PC-3 (cell line): Measurements from ENCODE around the gene LBP. TPM values are rescaled to one million over a fixed set of nuclear protein-coding genes. Genes with fewer than 3 reads are reported as not detected.

Source experiments
- ATAC-seq: fragments of 200-7000 bp; cut with Tn5 transposase; 2 replicates; pipeline ENCODE4 v1.9.1; 2020; ENCODE audit warnings: mild to moderate bottlenecking, moderate library complexity
- BruUV-seq: library from RNA; stranded (reverse); fragments of 400-500 nt; replicated peaks from 2 replicates; lab custom pipeline; 2021; lab: Mats Ljungman, UMichigan
- CTCF ChIA-PET: fragments of 300-600 bp; sonication (Branson Sonifier 250); formaldehyde crosslinking; loops from one replicate; lab custom pipeline; 2022; ENCODE audit warnings: antibody characterized with exemption; lab: Charles Lee
- POLR2A ChIA-PET: fragments of 300-600 bp; sonication (Branson Sonifier 250); formaldehyde crosslinking; loops from one replicate; lab custom pipeline; 2022; ENCODE audit warnings: antibody characterized with exemption; ENCODE audit not compliant: unreplicated experiment; lab: Charles Lee
- DNase-seq: peaks from one replicate; pipeline ENCODE4 v3.0.0-alpha.2; 2015
- H2AFZ ChIP-seq: fragments of 300-600 bp; sonication (generic); 2 replicates; pipeline ENCODE4 v1.6.0; 2016; ENCODE audit warnings: antibody characterized with exemption, low read length
- H3F3A ChIP-seq: fragments of 300-600 bp; sonication (generic); one replicate; pipeline ENCODE4 v1.6.0; 2017; ENCODE audit warnings: antibody characterized with exemption, low read length, control low read depth, mild to moderate bottlenecking; ENCODE audit not compliant: unreplicated experiment
- H3K27ac ChIP-seq: fragments of 300-600 bp; sonication (generic); 2 replicates; pipeline ENCODE4 v1.5.1; 2016; ENCODE audit warnings: mild to moderate bottlenecking, low read length
- H3K27me3 ChIP-seq: fragments of 300-600 bp; sonication (generic); 2 replicates; pipeline ENCODE4 v1.6.1; 2016; ENCODE audit warnings: low read length, mixed read lengths
- H3K36me3 ChIP-seq: fragments of 300-600 bp; sonication (generic); 2 replicates; pipeline ENCODE4 v1.6.1; 2016; ENCODE audit warnings: low read depth, mixed run types, low read length, mixed read lengths
- H3K4me1 ChIP-seq: fragments of 300-600 bp; sonication (generic); 2 replicates; pipeline ENCODE4 v1.5.1; 2016; ENCODE audit warnings: low read length; ENCODE audit not compliant: insufficient read depth
- H3K4me2 ChIP-seq: fragments of 300-600 bp; sonication (generic); 2 replicates; pipeline ENCODE4 v1.6.0; 2016; ENCODE audit warnings: low read length
- H3K4me3 ChIP-seq: fragments of 300-600 bp; sonication (generic); 2 replicates; pipeline ENCODE4 v1.5.1; 2016; ENCODE audit warnings: mild to moderate bottlenecking, low read length, mixed read lengths
- H3K79me2 ChIP-seq: fragments of 300-600 bp; sonication (generic); 2 replicates; pipeline ENCODE4 v1.6.1; 2017; ENCODE audit warnings: low read length, mixed read lengths
- H3K9ac ChIP-seq: fragments of 300-600 bp; sonication (generic); 2 replicates; pipeline ENCODE4 v1.6.0; 2016; ENCODE audit warnings: mild to moderate bottlenecking, low read length
- H3K9me2 ChIP-seq: fragments of 300-600 bp; sonication (generic); replicated peaks from 2 replicates; pipeline ENCODE4 v1.6.1; 2016; ENCODE audit warnings: mixed run types, low read length, mixed read lengths
- H3K9me3 ChIP-seq: fragments of 300-600 bp; sonication (generic); 2 replicates; pipeline ENCODE4 v1.6.1; 2016; ENCODE audit warnings: low read length, mixed read lengths
- H4K20me1 ChIP-seq: fragments of 300-600 bp; sonication (generic); 2 replicates; pipeline ENCODE4 v1.6.1; 2016; ENCODE audit warnings: low read length, mixed read lengths
- CTCF ChIP-seq: fragments of 300-600 bp; sonication (generic); conservative IDR thresholded peaks from 2 replicates; pipeline ENCODE4 v1.5.1; 2017; ENCODE audit warnings: antibody characterized with exemption, low read depth, mild to moderate bottlenecking, low read length
- EZH2 ChIP-seq: fragments of 300-600 bp; sonication (generic); IDR thresholded peaks from one replicate; pipeline ENCODE4 v1.6.1; 2017; ENCODE audit warnings: antibody characterized with exemption, mild to moderate bottlenecking, low read length; ENCODE audit not compliant: unreplicated experiment
- EZH2phosphoT487 ChIP-seq: fragments of 300-600 bp; sonication (generic); IDR thresholded peaks from 2 replicates; pipeline ENCODE4 v1.6.1; 2018; ENCODE audit warnings: mild to moderate bottlenecking, antibody characterized with exemption, low read length, borderline replicate concordance
- intact Hi-C: fragments of 100-400 bp; cut with micrococcal nuclease; formaldehyde crosslinking; loops from 2 replicates; pipeline ENCODE4 v1.9.0; 2023
- total RNA-seq: library from RNA; depleted of rRNA; stranded (reverse); fragments of >200 nt; gene quantifications from 2 replicates; pipeline ENCODE4 v1.2.3, GENCODE V29; 2014

Gene LBP
- total RNA-seq, 1 experiment from 2014 or later: not detected

- no peaks in the 10 kb centered on the region for H3K36me3 ChIP-seq
- no peak overlapping the region for H3K4me2 ChIP-seq
- H3K4me3 ChIP-seq: no peak overlapping the region
- no peaks in the 10 kb centered on the region for H3K9me3 ChIP-seq
- no peak for TF ChIP-seq EZH2phosphoT487
- TF ChIP-seq EZH2: no peak
- TF ChIP-seq CTCF: no peak
- DNase-seq: no peak
- no peaks in the 10 kb centered on the region for H3K79me2 ChIP-seq
- no peaks in the 10 kb centered on the region for H4K20me1 ChIP-seq
- H3K27ac ChIP-seq: no peak overlapping the region
- no peak for ATAC-seq
- H3K9ac ChIP-seq: no peak overlapping the region
- ChIA-PET CTCF (no interaction called here), POLR2A (no interaction called here)
- BruUV-seq: no TSS peak
- H2AFZ ChIP-seq: no peak overlapping the region
- H3K9me2 ChIP-seq: no peaks in the 10 kb centered on the region
- no peaks in the 10 kb centered on the region for H3K27me3 ChIP-seq
- intact Hi-C loops: no loop called here
- H3K4me1 ChIP-seq: no peaks in the 10 kb centered on the region
- H3F3A ChIP-seq: no peaks in the 10 kb centered on the region
Observed at GRCh38 chr20:38349856-38350255, 3.6 kb downstream of the LBP start.

- H3K9me3 ChIP-seq: no peaks in the 10 kb centered on the region
- H3K9me2 ChIP-seq: no peaks in the 10 kb centered on the region
- H3K27ac ChIP-seq: no peak overlapping the region
- CTCF ChIA-PET: no interaction called here
- H3K4me3 ChIP-seq: no peak overlapping the region
- POLR2A ChIA-PET: no interaction called here
- no peak for TF ChIP-seq CTCF
- no peak for TF ChIP-seq EZH2phosphoT487
- no peak for TF ChIP-seq EZH2
- ATAC-seq: no peak
- no peak overlapping the region for H2AFZ ChIP-seq
- H3K27me3 ChIP-seq: no peaks in the 10 kb centered on the region
- no peaks in the 10 kb centered on the region for H3K79me2 ChIP-seq
- BruUV-seq: no TSS peak
- H3K36me3 ChIP-seq: no peaks in the 10 kb centered on the region
- intact Hi-C loops: no loop called here
- no peak overlapping the region for H3K4me2 ChIP-seq
- H3K9ac ChIP-seq: no peak overlapping the region
- H3F3A ChIP-seq: no peaks in the 10 kb centered on the region
- no peaks in the 10 kb centered on the region for H3K4me1 ChIP-seq
- no peaks in the 10 kb centered on the region for H4K20me1 ChIP-seq
- no peak for DNase-seq
Observed at GRCh38 chr20:38350879-38351775, 4.8 kb downstream of the LBP start.

GRCh38 chr20:38353316-38353715 lies 7.0 kb downstream of the LBP start:
- intact Hi-C loops: no loop called here
- no peak overlapping the region for H3K9ac ChIP-seq
- TF ChIP-seq EZH2phosphoT487: no peak
- TF ChIP-seq EZH2: no peak
- TF ChIP-seq CTCF: no peak
- no peak for DNase-seq
- H3K4me3 ChIP-seq: no peak overlapping the region
- H3F3A ChIP-seq: no peaks in the 10 kb centered on the region
- no peaks in the 10 kb centered on the region for H3K9me3 ChIP-seq
- ATAC-seq: no peak
- H3K9me2 ChIP-seq: no peaks in the 10 kb centered on the region
- no peaks in the 10 kb centered on the region for H4K20me1 ChIP-seq
- no peak overlapping the region for H3K4me2 ChIP-seq
- H3K27me3 ChIP-seq: no peaks in the 10 kb centered on the region
- H3K79me2 ChIP-seq: no peaks in the 10 kb centered on the region
- H3K4me1 ChIP-seq: peaks cover 10% of the 10 kb centered on the region
- no peak overlapping the region for H2AFZ ChIP-seq
- BruUV-seq: no TSS peak
- ChIA-PET CTCF (interaction anchor here (0.7 kb wide), 1 partner anchor 113 kb away, joined by 16 read pairs; no protein-coding TSS in a partner anchor), POLR2A (no interaction called here)
- H3K36me3 ChIP-seq: no peaks in the 10 kb centered on the region
- no peak overlapping the region for H3K27ac ChIP-seq
